Activated CD4-positive, alpha-beta memory T cell treated with anti-CD3 and anti-CD28 coated beads for 36 hours (primary cell): ENCODE results near the gene FITM2. TPM values are rescaled to one million over a fixed set of nuclear protein-coding genes. Genes with fewer than 3 reads are reported as not detected.
"Not testable (repeated sequence)": the region's sequence is repeated elsewhere in the genome, so short reads cannot be mapped to it uniquely, and the experiment has no call there.

Experiments
- CTCF ChIA-PET: fragments of 350-600 bp; sonication (Branson Sonifier 250); formaldehyde crosslinking; loops from one replicate; lab custom pipeline; 2021; ENCODE audit warnings: antibody characterized with exemption, inconsistent platforms; lab: Charles Lee
- POLR2A ChIA-PET: fragments of 350-600 bp; sonication (Branson Sonifier 250); formaldehyde crosslinking; loops from one replicate; lab custom pipeline; 2021; ENCODE audit warnings: antibody characterized with exemption; lab: Charles Lee
- DNase-seq: peaks from one replicate; pipeline ENCODE4 v3.0.0-alpha.2; 2020
- H3K27ac Mint-ChIP-seq: one replicate; pipeline ENCODE4 v1.8.0; 2021; ENCODE audit warnings: mixed read lengths
- H3K27me3 Mint-ChIP-seq: one replicate; pipeline ENCODE4 v1.8.0; 2021; ENCODE audit warnings: mixed read lengths
- H3K36me3 Mint-ChIP-seq: one replicate; pipeline ENCODE4 v1.8.0; 2021; ENCODE audit warnings: mixed read lengths
- H3K4me1 Mint-ChIP-seq: one replicate; pipeline ENCODE4 v1.8.0; 2021; ENCODE audit warnings: low read depth, mixed read lengths
- H3K4me3 Mint-ChIP-seq: one replicate; pipeline ENCODE4 v1.8.0; 2021; ENCODE audit warnings: mild to moderate bottlenecking, mixed read lengths
- H3K9me3 Mint-ChIP-seq: one replicate; pipeline ENCODE4 v1.8.0; 2021; ENCODE audit warnings: mixed read lengths
- intact Hi-C: fragments of 100-400 bp; cut with micrococcal nuclease; formaldehyde crosslinking; loops from one replicate; pipeline ENCODE4 v1.15.1; 2023
- total RNA-seq, 2 experiments: library from RNA; stranded (reverse); gene quantifications; one replicate each; pipeline ENCODE4 v1.2.3, GENCODE V29; 2021

Gene FITM2
- total RNA-seq, 2 experiments from 2014 or later, result 1.8 to 1.9 TPM

- intact Hi-C loops, CTCF ChIA-PET, H3K27ac Mint-ChIP-seq, H3K4me3 Mint-ChIP-seq, H3K4me1 Mint-ChIP-seq, DNase-seq, POLR2A ChIA-PET, H3K9me3 Mint-ChIP-seq, H3K27me3 Mint-ChIP-seq, H3K36me3 Mint-ChIP-seq: not testable (repeated sequence)
These were observed 34.9 kb upstream of the FITM2 start for GRCh38 chr20:44345941-44346340.

GRCh38 chr20:44345147-44345546 is 34.1 kb upstream of the FITM2 start:
- ChIA-PET CTCF (no interaction called here), POLR2A (no interaction called here)
- intact Hi-C loops, result no loop called here
- no peak overlapping the region for H3K4me3 Mint-ChIP-seq
- H3K27me3 Mint-ChIP-seq, result peaks cover 3% of the 10 kb centered on the region
- no peak overlapping the region for H3K27ac Mint-ChIP-seq
- H3K36me3 Mint-ChIP-seq, result no peaks in the 10 kb centered on the region
- H3K9me3 Mint-ChIP-seq, result no peaks in the 10 kb centered on the region
- no peaks in the 10 kb centered on the region for H3K4me1 Mint-ChIP-seq
- no peak for DNase-seq

DNA sequence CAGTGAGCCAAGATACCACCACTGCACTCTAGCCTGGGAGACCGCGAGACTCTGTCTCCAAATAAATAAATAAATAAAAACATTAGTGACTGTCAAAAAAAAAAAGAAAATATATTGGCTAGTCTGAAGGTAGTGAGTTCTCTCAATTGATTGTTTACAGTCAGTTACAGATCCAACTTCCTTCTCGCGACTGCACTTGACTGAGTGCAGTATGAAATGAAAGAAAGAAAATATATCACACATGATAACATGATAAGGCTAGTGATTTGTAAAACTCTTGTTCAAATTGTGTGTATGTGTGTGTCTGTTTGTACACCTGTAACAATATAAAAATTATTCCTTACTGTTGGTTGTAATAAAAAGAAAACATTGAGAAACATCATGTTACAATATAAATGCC is 33.7 kb upstream of the FITM2 start:
- DNase-seq, result no peak
- intact Hi-C loops, result no loop called here
- Mint-ChIP-seq H3K4me1 (no peaks in the 10 kb centered on the region), H3K27ac (no peak overlapping the region), H3K4me3 (no peak overlapping the region), H3K27me3 (peaks cover 3% of the 10 kb centered on the region), H3K9me3 (no peaks in the 10 kb centered on the region), H3K36me3 (no peaks in the 10 kb centered on the region)
- ChIA-PET CTCF (no interaction called here), POLR2A (no interaction called here)

GRCh38 chr20:44343162-44343675 is 32.2 kb upstream of the FITM2 start:
- H3K27me3 Mint-ChIP-seq, result peaks cover 5% of the 10 kb centered on the region
- H3K4me3 Mint-ChIP-seq, result no peak overlapping the region
- no peak overlapping the region for H3K27ac Mint-ChIP-seq
- ChIA-PET POLR2A (no interaction called here), CTCF (no interaction called here)
- no peaks in the 10 kb centered on the region for H3K9me3 Mint-ChIP-seq
- H3K4me1 Mint-ChIP-seq, result no peaks in the 10 kb centered on the region
- intact Hi-C loops, result no loop called here
- no peak for DNase-seq
- H3K36me3 Mint-ChIP-seq, result no peaks in the 10 kb centered on the region

DNA sequence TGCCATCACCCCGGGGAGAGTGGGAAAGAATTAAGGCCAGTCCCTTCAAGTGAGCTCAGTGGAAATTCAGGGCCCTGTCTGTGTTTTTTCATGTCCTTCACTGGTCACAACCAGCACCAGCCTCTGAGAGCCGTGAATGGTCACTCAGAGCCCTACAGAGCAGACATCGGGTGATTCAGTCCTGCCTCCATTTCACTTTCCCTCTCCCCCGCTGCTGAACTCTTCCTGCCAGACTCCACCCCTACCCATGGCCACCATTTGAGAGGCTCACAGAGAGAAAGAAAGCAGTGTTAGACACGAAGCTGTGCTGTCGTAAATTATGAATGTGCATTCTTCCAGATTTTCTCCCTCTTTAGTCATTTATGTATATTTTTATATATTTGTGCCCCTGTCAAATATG is 31.2 kb upstream of the FITM2 start:
- peaks cover 9% of the 10 kb centered on the region for H3K27me3 Mint-ChIP-seq
- ChIA-PET CTCF (no interaction called here), POLR2A (no interaction called here)
- H3K36me3 Mint-ChIP-seq, result no peaks in the 10 kb centered on the region
- no peak overlapping the region for H3K27ac Mint-ChIP-seq
- intact Hi-C loops, result no loop called here
- no peaks in the 10 kb centered on the region for H3K9me3 Mint-ChIP-seq
- DNase-seq, result no peak
- H3K4me3 Mint-ChIP-seq, result no peak overlapping the region
- no peaks in the 10 kb centered on the region for H3K4me1 Mint-ChIP-seq

- ChIA-PET CTCF (no interaction called here), POLR2A (interaction anchor here (0.6 kb wide), 1 partner anchor 13 kb away, joined by 4 read pairs; no protein-coding TSS in a partner anchor)
- Mint-ChIP-seq H3K4me1 (no peaks in the 10 kb centered on the region), H3K27me3 (peaks cover 15% of the 10 kb centered on the region), H3K36me3 (no peaks in the 10 kb centered on the region), H3K9me3 (no peaks in the 10 kb centered on the region), H3K4me3 (no peak within 1 kb of the TSS), H3K27ac (no peak within 1 kb of the TSS)
- intact Hi-C loops, result no loop called here
- DNase-seq, result no peak
These were observed 25.9 kb upstream of the FITM2 start, which contains the start of gene R3HDML for GRCh38 chr20:44336725-44337380. Gene R3HDML, plus strand, starts transcription at chr20:44337043. Its CDS starts 115 bp downstream, at chr20:44337158.

- intact Hi-C loops, result no loop called here
- Mint-ChIP-seq H3K4me1 (no peaks in the 10 kb centered on the region), H3K27ac (no peak overlapping the region), H3K4me3 (no peak overlapping the region), H3K36me3 (no peaks in the 10 kb centered on the region), H3K27me3 (peaks cover 16% of the 10 kb centered on the region), H3K9me3 (no peaks in the 10 kb centered on the region)
- ChIA-PET POLR2A (no interaction called here), CTCF (no interaction called here)
- no peak for DNase-seq
These were observed 25.1 kb upstream of the FITM2 start for GRCh38 chr20:44336086-44336485.

DNA sequence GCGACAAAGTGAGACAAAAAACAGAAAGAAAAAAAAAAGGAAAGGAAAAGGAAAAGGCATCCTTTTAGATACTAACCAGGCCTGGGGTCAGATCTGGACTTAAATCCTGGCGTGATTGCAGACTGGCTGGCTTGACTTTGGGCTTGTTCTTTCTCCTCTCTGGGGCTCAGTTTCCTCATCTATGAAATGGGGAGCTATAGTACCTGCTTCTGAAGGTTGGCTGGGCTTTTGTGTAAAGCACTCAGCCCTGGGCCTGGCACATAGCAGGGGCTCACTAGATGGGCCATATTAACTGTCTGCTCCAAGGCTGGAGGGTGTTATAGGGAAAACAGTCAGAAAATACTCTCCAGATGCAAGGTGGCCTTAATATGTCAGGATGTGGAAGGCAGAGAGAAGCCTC is 24.7 kb upstream of the FITM2 start:
- Mint-ChIP-seq H3K36me3 (no peaks in the 10 kb centered on the region), H3K9me3 (no peaks in the 10 kb centered on the region), H3K4me1 (no peaks in the 10 kb centered on the region), H3K27me3 (peaks cover 16% of the 10 kb centered on the region), H3K27ac (no peak overlapping the region), H3K4me3 (no peak overlapping the region)
- intact Hi-C loops, result no loop called here
- DNase-seq, result no peak
- ChIA-PET CTCF (no interaction called here), POLR2A (no interaction called here)

GRCh38 chr20:44334709-44335108 is 23.7 kb upstream of the FITM2 start:
- no peaks in the 10 kb centered on the region for H3K4me1 Mint-ChIP-seq
- no peak for DNase-seq
- POLR2A ChIA-PET, result no interaction called here
- intact Hi-C loops, result no loop called here
- no peaks in the 10 kb centered on the region for H3K9me3 Mint-ChIP-seq
- H3K27me3 Mint-ChIP-seq, result peaks cover 16% of the 10 kb centered on the region
- no peaks in the 10 kb centered on the region for H3K36me3 Mint-ChIP-seq
- no peak overlapping the region for H3K27ac Mint-ChIP-seq
- H3K4me3 Mint-ChIP-seq, result no peak overlapping the region
- CTCF ChIA-PET, result no interaction called here

GRCh38 chr20:44334306-44334705 is 23.3 kb upstream of the FITM2 start:
- Mint-ChIP-seq H3K27ac (no peak overlapping the region), H3K4me1 (no peaks in the 10 kb centered on the region), H3K27me3 (peaks cover 16% of the 10 kb centered on the region), H3K36me3 (no peaks in the 10 kb centered on the region), H3K4me3 (no peak overlapping the region), H3K9me3 (no peaks in the 10 kb centered on the region)
- intact Hi-C loops, result no loop called here
- no peak for DNase-seq
- CTCF ChIA-PET, result no interaction called here
- POLR2A ChIA-PET, result no interaction called here

GRCh38 chr20:44331201-44331600 is 20.2 kb upstream of the FITM2 start:
- Mint-ChIP-seq H3K36me3 (no peaks in the 10 kb centered on the region), H3K4me3 (no peak overlapping the region), H3K27me3 (peaks cover 10% of the 10 kb centered on the region), H3K9me3 (no peaks in the 10 kb centered on the region), H3K4me1 (no peaks in the 10 kb centered on the region), H3K27ac (no peak overlapping the region)
- ChIA-PET CTCF (interaction anchor here (1.2 to 1.3 kb wide), 3 partner anchors 19 to 114 kb away, joined by 3 to 5 read pairs (median 4); no protein-coding TSS in a partner anchor), POLR2A (no interaction called here)
- DNase-seq, result no peak
- intact Hi-C loops, result no loop called here

DNA sequence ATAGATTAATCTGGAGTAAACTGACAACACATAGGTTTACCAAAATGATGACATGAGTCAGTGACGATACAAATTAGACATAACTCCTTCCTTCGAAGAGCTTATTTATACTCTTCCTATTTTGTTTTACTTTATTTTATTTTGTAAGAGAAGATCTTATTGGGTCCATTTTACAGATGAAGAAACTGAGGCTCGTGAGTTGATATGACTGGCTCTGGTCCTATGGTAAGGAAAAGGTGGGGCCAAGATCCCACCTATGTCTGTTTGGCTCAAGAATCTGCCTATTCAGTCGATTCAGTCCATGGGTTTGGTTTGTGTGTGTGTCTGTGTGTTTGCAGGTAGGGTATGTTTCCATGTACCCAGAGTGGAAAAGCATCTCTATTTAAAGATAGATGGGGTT is 17.4 kb upstream of the FITM2 start:
- Mint-ChIP-seq H3K4me3 (no peak overlapping the region), H3K27ac (no peak overlapping the region), H3K27me3 (peaks cover 5% of the 10 kb centered on the region), H3K4me1 (no peaks in the 10 kb centered on the region), H3K9me3 (no peaks in the 10 kb centered on the region), H3K36me3 (no peaks in the 10 kb centered on the region)
- DNase-seq, result no peak
- CTCF ChIA-PET, result interaction anchor here (1.9 to 3.2 kb wide), 2 partner anchors 18 to 111 kb away, joined by 10 to 14 read pairs; partner anchors contain the start of gene FITM2
- POLR2A ChIA-PET, result no interaction called here
- intact Hi-C loops, result no loop called here

DNA sequence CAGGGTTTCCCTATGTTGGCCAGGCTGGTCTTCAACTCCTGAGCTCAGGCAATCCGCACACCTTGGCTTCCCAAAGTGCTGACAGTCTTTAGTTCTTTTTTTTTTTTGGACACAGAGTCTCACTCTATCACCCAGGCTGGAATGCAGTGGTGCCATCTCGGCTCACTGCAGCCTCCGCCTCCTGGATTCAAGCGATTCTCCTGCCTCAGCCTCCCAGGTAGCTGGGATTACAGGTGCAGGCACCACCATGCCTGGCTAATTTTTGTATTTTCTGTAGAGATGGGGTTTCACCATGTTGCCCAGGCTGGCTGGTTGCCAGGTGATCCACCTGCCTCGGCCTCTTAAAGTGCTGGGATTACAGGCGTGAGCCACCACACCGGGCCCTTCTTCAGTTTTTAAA is 16.7 kb upstream of the FITM2 start:
- H3K36me3 Mint-ChIP-seq, H3K27me3 Mint-ChIP-seq, intact Hi-C loops, H3K27ac Mint-ChIP-seq, H3K9me3 Mint-ChIP-seq, H3K4me3 Mint-ChIP-seq, H3K4me1 Mint-ChIP-seq, DNase-seq, POLR2A ChIA-PET: not testable (repeated sequence)
- CTCF ChIA-PET, result interaction anchor here (1.9 to 3.2 kb wide), 2 partner anchors 17 to 110 kb away, joined by 10 to 14 read pairs; partner anchors contain the start of gene FITM2
